ENCODE data around the gene UBE2L3.

DNA sequence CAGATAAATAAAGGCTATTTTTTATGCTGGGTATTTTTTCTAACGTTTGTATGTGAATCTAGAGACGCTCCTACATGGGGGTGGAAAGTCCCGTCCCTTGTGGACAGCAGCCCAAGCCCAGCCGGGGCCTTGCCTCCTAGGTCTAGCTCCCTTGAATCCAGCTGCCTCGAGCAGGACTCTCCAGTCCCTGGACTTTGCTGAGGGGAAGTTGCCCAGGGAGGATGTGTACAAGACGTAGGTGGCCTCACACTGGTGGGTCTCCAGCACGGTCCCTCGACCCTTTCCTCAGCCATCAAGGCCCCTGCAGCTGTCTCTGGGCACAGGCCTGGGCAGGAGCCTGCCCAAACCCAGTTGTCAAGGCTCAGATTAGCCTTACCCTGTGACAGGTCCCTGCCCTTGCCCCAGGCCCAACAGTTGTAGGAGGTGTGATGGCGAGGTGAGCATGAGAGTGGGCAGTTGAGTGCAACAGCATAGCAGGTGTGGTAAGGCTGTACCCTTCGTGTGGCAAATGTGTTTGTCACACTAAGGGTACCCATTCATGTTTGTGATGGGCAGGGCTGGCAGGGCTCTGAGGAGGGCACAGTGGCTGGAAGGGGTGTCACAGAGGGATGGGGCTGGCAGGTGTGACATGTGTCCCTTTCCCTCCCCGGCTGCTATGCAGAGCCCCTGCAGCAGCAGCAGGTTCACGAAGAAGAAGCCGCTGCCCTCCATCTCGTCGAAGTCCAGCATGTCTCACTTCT lies 68.4 kb downstream of the UBE2L3 start:
- TF ChIP-seq, protein P1, sequence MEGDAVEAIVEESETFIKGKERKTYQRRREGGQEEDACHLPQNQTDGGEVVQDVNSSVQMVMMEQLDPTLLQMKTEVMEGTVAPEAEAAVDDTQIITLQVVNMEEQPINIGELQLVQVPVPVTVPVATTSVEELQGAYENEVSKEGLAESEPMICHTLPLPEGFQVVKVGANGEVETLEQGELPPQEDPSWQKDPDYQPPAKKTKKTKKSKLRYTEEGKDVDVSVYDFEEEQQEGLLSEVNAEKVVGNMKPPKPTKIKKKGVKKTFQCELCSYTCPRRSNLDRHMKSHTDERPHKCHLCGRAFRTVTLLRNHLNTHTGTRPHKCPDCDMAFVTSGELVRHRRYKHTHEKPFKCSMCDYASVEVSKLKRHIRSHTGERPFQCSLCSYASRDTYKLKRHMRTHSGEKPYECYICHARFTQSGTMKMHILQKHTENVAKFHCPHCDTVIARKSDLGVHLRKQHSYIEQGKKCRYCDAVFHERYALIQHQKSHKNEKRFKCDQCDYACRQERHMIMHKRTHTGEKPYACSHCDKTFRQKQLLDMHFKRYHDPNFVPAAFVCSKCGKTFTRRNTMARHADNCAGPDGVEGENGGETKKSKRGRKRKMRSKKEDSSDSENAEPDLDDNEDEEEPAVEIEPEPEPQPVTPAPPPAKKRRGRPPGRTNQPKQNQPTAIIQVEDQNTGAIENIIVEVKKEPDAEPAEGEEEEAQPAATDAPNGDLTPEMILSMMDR (IDR thresholded peaks at IDR 0.05) = no peak
- TF ChIP-seq POLR2A (IDR thresholded peaks at IDR 0.05) = no peak
